ENCODE results near the gene TRIM63.

Gene TRIM63

GRCh38 chr1:26083208-26083607, 15.8 kb upstream of the TRIM63 start:
- Histone ChIP-seq H3K4me2 (ENCODE audit: low read length) (no peak overlapping the region), H3K79me2 (ENCODE audit: control insufficient read depth, insufficient read depth, low read length) (no peaks in the 10 kb centered on the region), H3K79me1 (ENCODE audit: low read length) (no peaks in the 10 kb centered on the region), H3K4ac (ENCODE audit: low read depth, low read length) (no peak overlapping the region), H2BK120ac (ENCODE audit: low read depth, low read length) (no peak overlapping the region), H4K5ac (ENCODE audit: low read length) (no peak overlapping the region), H3K23ac (ENCODE audit: low read length) (no peak overlapping the region), H2BK5ac (ENCODE audit: low read length) (no peak overlapping the region), H3K56ac (ENCODE audit: low read length) (no peak overlapping the region), H3K4me1 (ENCODE audit: control insufficient read depth, low read depth, low read length) (peaks cover 5% of the 10 kb centered on the region), H2BK15ac (replicated peaks; ENCODE audit: low read depth) (no peak overlapping the region), H3K18ac (ENCODE audit: low read length) (no peak overlapping the region), H2AK5ac (ENCODE audit: low read length) (peak overlapping the region; percentile 14), H3K27ac (ENCODE audit: low read depth, low read length) (no peak overlapping the region), H4K8ac (ENCODE audit: low read depth, low read length) (no peak overlapping the region), H3K9ac (ENCODE audit: low read length) (no peak overlapping the region), H3K27me3 (ENCODE audit: insufficient read depth, low read length, poor library complexity) (no peaks in the 10 kb centered on the region), H3K36me3 (ENCODE audit: control insufficient read depth, insufficient read depth, low read length) (no peaks in the 10 kb centered on the region), H3K4me3 (ENCODE audit: low read length) (no peak overlapping the region)
- no peak for DNase-seq
- no CpG with 5 or more reads among the region's 5 CpGs for WGBS (ENCODE audit: extremely low coverage, insufficient coverage, low lambda C conversion rate)

- DNase-seq = no peak
- H3K4me2 ChIP-seq (ENCODE audit: low read length) = no peak overlapping the region
- H2BK5ac ChIP-seq (ENCODE audit: low read length) = no peak overlapping the region
- H2BK120ac ChIP-seq (ENCODE audit: low read depth, low read length) = no peak overlapping the region
- H3K56ac ChIP-seq (ENCODE audit: low read length) = no peak overlapping the region
- no peak overlapping the region for H4K8ac ChIP-seq (ENCODE audit: low read depth, low read length)
- H3K36me3 ChIP-seq (ENCODE audit: control insufficient read depth, insufficient read depth, low read length) = no peaks in the 10 kb centered on the region
- H3K79me2 ChIP-seq (ENCODE audit: control insufficient read depth, insufficient read depth, low read length) = no peaks in the 10 kb centered on the region
- no peak overlapping the region for H3K4ac ChIP-seq (ENCODE audit: low read depth, low read length)
- no CpG with 5 or more reads among the region's 3 CpGs for WGBS (ENCODE audit: extremely low coverage, insufficient coverage, low lambda C conversion rate)
- H3K4me3 ChIP-seq (ENCODE audit: low read length) = no peak overlapping the region
- no peaks in the 10 kb centered on the region for H3K79me1 ChIP-seq (ENCODE audit: low read length)
- no peak overlapping the region for H3K9ac ChIP-seq (ENCODE audit: low read length)
- H3K27me3 ChIP-seq (ENCODE audit: insufficient read depth, low read length, poor library complexity) = no peaks in the 10 kb centered on the region
- peaks cover 5% of the 10 kb centered on the region for H3K4me1 ChIP-seq (ENCODE audit: control insufficient read depth, low read depth, low read length)
- H3K18ac ChIP-seq (ENCODE audit: low read length) = no peak overlapping the region
- no peak overlapping the region for H2AK5ac ChIP-seq (ENCODE audit: low read length)
- H3K27ac ChIP-seq (ENCODE audit: low read depth, low read length) = no peak overlapping the region
- no peak overlapping the region for H4K5ac ChIP-seq (ENCODE audit: low read length)
- H3K23ac ChIP-seq (ENCODE audit: low read length) = no peak overlapping the region
- no peak overlapping the region for H2BK15ac ChIP-seq (replicated peaks; ENCODE audit: low read depth)
These were observed 14.6 kb upstream of the TRIM63 start for GRCh38 chr1:26082020-26082350.

- Histone ChIP-seq H3K4me3 (ENCODE audit: low read length) (no peak overlapping the region), H3K23ac (ENCODE audit: low read length) (no peak overlapping the region), H2BK120ac (ENCODE audit: low read depth, low read length) (no peak overlapping the region), H4K5ac (ENCODE audit: low read length) (no peak overlapping the region), H2BK5ac (ENCODE audit: low read length) (no peak overlapping the region), H3K79me2 (ENCODE audit: control insufficient read depth, insufficient read depth, low read length) (no peaks in the 10 kb centered on the region), H2BK15ac (replicated peaks; ENCODE audit: low read depth) (no peak overlapping the region), H3K27me3 (ENCODE audit: insufficient read depth, low read length, poor library complexity) (no peaks in the 10 kb centered on the region), H3K36me3 (ENCODE audit: control insufficient read depth, insufficient read depth, low read length) (no peaks in the 10 kb centered on the region), H3K56ac (ENCODE audit: low read length) (peak overlapping the region; percentile 66), H3K4me1 (ENCODE audit: control insufficient read depth, low read depth, low read length) (peaks cover 5% of the 10 kb centered on the region), H4K8ac (ENCODE audit: low read depth, low read length) (no peak overlapping the region), H3K4me2 (ENCODE audit: low read length) (no peak overlapping the region), H3K18ac (ENCODE audit: low read length) (peak overlapping the region; percentile 12), H3K4ac (ENCODE audit: low read depth, low read length) (no peak overlapping the region), H2AK5ac (ENCODE audit: low read length) (no peak overlapping the region), H3K79me1 (ENCODE audit: low read length) (no peaks in the 10 kb centered on the region), H3K27ac (ENCODE audit: low read depth, low read length) (no peak overlapping the region), H3K9ac (ENCODE audit: low read length) (no peak overlapping the region)
- no CpG with 5 or more reads among the region's 8 CpGs for WGBS (ENCODE audit: extremely low coverage, insufficient coverage, low lambda C conversion rate)
- DNase-seq = no peak
These were observed 14.0 kb upstream of the TRIM63 start for GRCh38 chr1:26081267-26082019.

- Histone ChIP-seq H2BK15ac (replicated peaks; ENCODE audit: low read depth) (no peak overlapping the region), H3K18ac (ENCODE audit: low read length) (no peak overlapping the region), H3K56ac (ENCODE audit: low read length) (peak overlapping the region; percentile 11), H3K27ac (ENCODE audit: low read depth, low read length) (no peak overlapping the region), H3K4ac (ENCODE audit: low read depth, low read length) (no peak overlapping the region), H3K79me2 (ENCODE audit: control insufficient read depth, insufficient read depth, low read length) (no peaks in the 10 kb centered on the region), H3K23ac (ENCODE audit: low read length) (no peak overlapping the region), H3K79me1 (ENCODE audit: low read length) (no peaks in the 10 kb centered on the region), H2BK120ac (ENCODE audit: low read depth, low read length) (no peak overlapping the region), H3K4me3 (ENCODE audit: low read length) (no peak overlapping the region), H3K4me1 (ENCODE audit: control insufficient read depth, low read depth, low read length) (peaks cover 5% of the 10 kb centered on the region), H2BK5ac (ENCODE audit: low read length) (no peak overlapping the region), H4K5ac (ENCODE audit: low read length) (no peak overlapping the region), H3K36me3 (ENCODE audit: control insufficient read depth, insufficient read depth, low read length) (no peaks in the 10 kb centered on the region), H2AK5ac (ENCODE audit: low read length) (no peak overlapping the region), H4K8ac (ENCODE audit: low read depth, low read length) (no peak overlapping the region), H3K4me2 (ENCODE audit: low read length) (no peak overlapping the region), H3K27me3 (ENCODE audit: insufficient read depth, low read length, poor library complexity) (no peaks in the 10 kb centered on the region), H3K9ac (ENCODE audit: low read length) (no peak overlapping the region)
- WGBS (ENCODE audit: extremely low coverage, insufficient coverage, low lambda C conversion rate) = no CpG with 5 or more reads among the region's 9 CpGs
- no peak for DNase-seq
These were observed 12.8 kb upstream of the TRIM63 start for GRCh38 chr1:26079960-26080814.

GRCh38 chr1:26079178-26079563, 11.7 kb upstream of the TRIM63 start:
- no peak for DNase-seq
- Histone ChIP-seq H3K79me1 (ENCODE audit: low read length) (no peaks in the 10 kb centered on the region), H3K4me3 (ENCODE audit: low read length) (no peak overlapping the region), H3K23ac (ENCODE audit: low read length) (no peak overlapping the region), H3K36me3 (ENCODE audit: control insufficient read depth, insufficient read depth, low read length) (no peaks in the 10 kb centered on the region), H3K56ac (ENCODE audit: low read length) (peak overlapping the region; percentile 74), H3K18ac (ENCODE audit: low read length) (peak overlapping the region; percentile 85), H2BK120ac (ENCODE audit: low read depth, low read length) (peak overlapping the region; percentile 88), H3K27me3 (ENCODE audit: insufficient read depth, low read length, poor library complexity) (no peaks in the 10 kb centered on the region), H2AK5ac (ENCODE audit: low read length) (no peak overlapping the region), H3K4ac (ENCODE audit: low read depth, low read length) (peak overlapping the region; percentile 98), H2BK5ac (ENCODE audit: low read length) (peak overlapping the region; percentile 57), H3K9ac (ENCODE audit: low read length) (no peak overlapping the region), H3K4me2 (ENCODE audit: low read length) (no peak overlapping the region), H3K79me2 (ENCODE audit: control insufficient read depth, insufficient read depth, low read length) (no peaks in the 10 kb centered on the region), H3K27ac (ENCODE audit: low read depth, low read length) (no peak overlapping the region), H2BK15ac (replicated peaks; ENCODE audit: low read depth) (peak overlapping the region; percentile 43), H4K8ac (ENCODE audit: low read depth, low read length) (peak overlapping the region; percentile 70), H4K5ac (ENCODE audit: low read length) (no peak overlapping the region), H3K4me1 (ENCODE audit: control insufficient read depth, low read depth, low read length) (peaks cover 5% of the 10 kb centered on the region)
- no CpG with 5 or more reads among the region's 7 CpGs for WGBS (ENCODE audit: extremely low coverage, insufficient coverage, low lambda C conversion rate)

Data from mesendoderm (in vitro differentiated cells).